HEK293 (cell line): ENCODE results near the gene BAG5.

Source experiments
- CTCF ChIA-PET: fragments of 350-600 bp; formaldehyde crosslinking; extraction: SDS; loops from one replicate; lab custom pipeline; 2021; ENCODE audit warnings: antibody characterized with exemption; lab: Yijun Ruan, JAX
- POLR2A ChIA-PET: fragments of 300-600 bp; formaldehyde crosslinking; extraction: SDS; loops from one replicate; lab custom pipeline; 2020; ENCODE audit warnings: antibody characterized with exemption, inconsistent platforms; lab: Yijun Ruan, JAX
- H3K27ac ChIP-seq: fragments of 200-500 bp; sonication (Bioruptor generic); 2 replicates; pipeline ENCODE4 v1.5.1; 2014; ENCODE audit warnings: low read depth, low read length, control low read depth, inconsistent platforms; ENCODE audit errors: extremely low read depth
- H3K36me3 ChIP-seq, 2 experiments: fragments of 200-500 bp in 1 of 2; sonication (Bioruptor generic) in 1 of 2; 1 replicate in 1 of 2; 2 replicates in 1 of 2; pipeline ENCODE4 v1.5.1; 2014 to 2017; ENCODE audit warnings: inconsistent platforms in 2 of 2, low read length in 2 of 2; ENCODE audit not compliant: control insufficient read depth in 2 of 2, insufficient read depth in 1 of 2
- H3K4me1 ChIP-seq: fragments of 200-500 bp; sonication (Bioruptor generic); 2 replicates; pipeline ENCODE4 v1.5.1; 2014; ENCODE audit warnings: mild to moderate bottlenecking, low read length, inconsistent platforms; ENCODE audit not compliant: control insufficient read depth, insufficient read depth
- H3K4me3 ChIP-seq: 2 replicates; pipeline ENCODE4 v1.5.1; 2011; ENCODE audit warnings: low read depth, mild to moderate bottlenecking, control low read depth, low read length, moderate library complexity
- H3K9me3 ChIP-seq: fragments of 200-500 bp; sonication (Bioruptor generic); 2 replicates; pipeline ENCODE4 v1.5.1; 2014; ENCODE audit warnings: low read depth, low read length, inconsistent platforms; ENCODE audit not compliant: control insufficient read depth, insufficient read depth
- GFI1B ChIP-seq: fragments of 450-650 bp; formaldehyde crosslinking; IDR thresholded peaks from 2 replicates; pipeline ENCODE4 v1.5.1; 2016; ENCODE audit warnings: missing biosample characterization, missing genetic modification characterization
- PBX3 ChIP-seq: sonication (generic); formaldehyde crosslinking; IDR thresholded peaks from 2 replicates; pipeline ENCODE4 v1.8.1; 2022; ENCODE audit warnings: mild to moderate bottlenecking, moderate library complexity, missing genetic modification reagents
- PRDM2 ChIP-seq: fragments of 450-650 bp; formaldehyde crosslinking; IDR thresholded peaks from 2 replicates; pipeline ENCODE4 v1.5.1; 2016; ENCODE audit warnings: missing biosample characterization, missing genetic modification characterization, borderline replicate concordance
- ZBTB1 ChIP-seq: fragments of 450-650 bp; formaldehyde crosslinking; IDR thresholded peaks from 2 replicates; pipeline ENCODE4 v1.5.1; 2016; ENCODE audit warnings: missing biosample characterization, missing genetic modification characterization
- ZNF341 ChIP-seq: fragments of 450-650 bp; formaldehyde crosslinking; IDR thresholded peaks from 2 replicates; pipeline ENCODE4; 2016; ENCODE audit warnings: low read depth, missing biosample characterization, missing genetic modification characterization
- ZNF48 ChIP-seq: fragments of 450-650 bp; formaldehyde crosslinking; IDR thresholded peaks from 2 replicates; pipeline ENCODE4 v1.5.1; 2016; ENCODE audit warnings: missing biosample characterization, missing genetic modification characterization
- ZNF621 ChIP-seq: fragments of 450-650 bp; formaldehyde crosslinking; IDR thresholded peaks from 2 replicates; pipeline ENCODE4 v1.5.1; 2017; ENCODE audit warnings: missing biosample characterization, missing genetic modification characterization
- ZNF645 ChIP-seq: fragments of 450-650 bp; formaldehyde crosslinking; IDR thresholded peaks from 2 replicates; pipeline ENCODE4; 2016; ENCODE audit warnings: missing biosample characterization, missing genetic modification characterization
- ZNF660 ChIP-seq: fragments of 450-650 bp; IDR thresholded peaks from 2 replicates; pipeline ENCODE4 v1.5.1; 2018; ENCODE audit warnings: missing biosample characterization, mild to moderate bottlenecking, missing genetic modification characterization
- ZNF664 ChIP-seq: fragments of 450-650 bp; formaldehyde crosslinking; IDR thresholded peaks from 2 replicates; pipeline ENCODE4 v1.5.1; 2016; ENCODE audit warnings: missing biosample characterization, missing genetic modification characterization
- ZNF747 ChIP-seq: fragments of 450-650 bp; formaldehyde crosslinking; IDR thresholded peaks from 2 replicates; pipeline ENCODE4 v1.5.1; 2016; ENCODE audit warnings: missing biosample characterization, missing genetic modification characterization
- ZNF830 ChIP-seq: fragments of 450-650 bp; IDR thresholded peaks from 2 replicates; pipeline ENCODE4 v1.5.0; 2018; ENCODE audit warnings: missing biosample characterization, missing genetic modification characterization, low read depth, mild to moderate bottlenecking, moderate library complexity
- TF ChIP-seq, protein P1 (sequence below): fragments of 450-650 bp; IDR thresholded peaks from 2 replicates; pipeline ENCODE4 v1.5.1; 2018; ENCODE audit warnings: missing biosample characterization, missing genetic modification characterization

BAG5 gene

GRCh38 chr14:103568952-103569351 lies 6.5 kb upstream of the BAG5 start (continued):
- TF ChIP-seq PBX3 (CRISPR knock-in tag) (no peak), ZNF645 (no peak), ZNF664 (tag by site-specific recombination) (no peak), ZNF48 (tag by site-specific recombination) (no peak), ZNF747 (tag by site-specific recombination) (no peak), ZNF660 (tag by site-specific recombination) (peak; percentile 58), ZNF621 (no peak)
- TF ChIP-seq, protein P1, sequence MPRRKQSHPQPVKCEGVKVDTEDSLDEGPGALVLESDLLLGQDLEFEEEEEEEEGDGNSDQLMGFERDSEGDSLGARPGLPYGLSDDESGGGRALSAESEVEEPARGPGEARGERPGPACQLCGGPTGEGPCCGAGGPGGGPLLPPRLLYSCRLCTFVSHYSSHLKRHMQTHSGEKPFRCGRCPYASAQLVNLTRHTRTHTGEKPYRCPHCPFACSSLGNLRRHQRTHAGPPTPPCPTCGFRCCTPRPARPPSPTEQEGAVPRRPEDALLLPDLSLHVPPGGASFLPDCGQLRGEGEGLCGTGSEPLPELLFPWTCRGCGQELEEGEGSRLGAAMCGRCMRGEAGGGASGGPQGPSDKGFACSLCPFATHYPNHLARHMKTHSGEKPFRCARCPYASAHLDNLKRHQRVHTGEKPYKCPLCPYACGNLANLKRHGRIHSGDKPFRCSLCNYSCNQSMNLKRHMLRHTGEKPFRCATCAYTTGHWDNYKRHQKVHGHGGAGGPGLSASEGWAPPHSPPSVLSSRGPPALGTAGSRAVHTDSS: no peak

GRCh38 chr14:103563844-103564505 lies 1.5 kb upstream of the BAG5 start:
- CTCF ChIA-PET: interaction anchor here (1.6 kb wide), 1 partner anchor 17 kb away, joined by 4 read pairs; no protein-coding TSS in a partner anchor

More at GRCh38 chr14:103563844-103564505, 1.5 kb upstream of the BAG5 start:
- peak overlapping the region; percentile 100 for H3K4me3 ChIP-seq
- H3K27ac ChIP-seq: 0 out of 2 replicates have a peak overlapping the region, but pooled peaks have one; percentile 96
- TF ChIP-seq ZNF341 (tag by site-specific recombination) (no peak), ZNF830 (tag by site-specific recombination) (no peak), ZNF621 (no peak), GFI1B (tag by site-specific recombination) (no peak), PRDM2 (no peak), ZBTB1 (tag by site-specific recombination) (no peak)
- H3K36me3 ChIP-seq: peaks cover 12 to 19% of the 10 kb centered on the region in 2 experiments
- peaks cover 20% of the 10 kb centered on the region for H3K4me1 ChIP-seq
- no peaks in the 10 kb centered on the region for H3K9me3 ChIP-seq
- POLR2A ChIA-PET: no interaction called here
